ENCODE measurements around the gene IRAK1. TPM values are rescaled to one million over a fixed set of nuclear protein-coding genes. Genes with fewer than 3 reads are reported as not detected.

The IRAK1 gene
- total and polyA plus RNA-seq, 9 of the 15 experiments (the other 6 are each of a cell fraction or from before 2014, with no cell fraction given) = 11.6 to 261 (median 91.6) TPM

DNA sequence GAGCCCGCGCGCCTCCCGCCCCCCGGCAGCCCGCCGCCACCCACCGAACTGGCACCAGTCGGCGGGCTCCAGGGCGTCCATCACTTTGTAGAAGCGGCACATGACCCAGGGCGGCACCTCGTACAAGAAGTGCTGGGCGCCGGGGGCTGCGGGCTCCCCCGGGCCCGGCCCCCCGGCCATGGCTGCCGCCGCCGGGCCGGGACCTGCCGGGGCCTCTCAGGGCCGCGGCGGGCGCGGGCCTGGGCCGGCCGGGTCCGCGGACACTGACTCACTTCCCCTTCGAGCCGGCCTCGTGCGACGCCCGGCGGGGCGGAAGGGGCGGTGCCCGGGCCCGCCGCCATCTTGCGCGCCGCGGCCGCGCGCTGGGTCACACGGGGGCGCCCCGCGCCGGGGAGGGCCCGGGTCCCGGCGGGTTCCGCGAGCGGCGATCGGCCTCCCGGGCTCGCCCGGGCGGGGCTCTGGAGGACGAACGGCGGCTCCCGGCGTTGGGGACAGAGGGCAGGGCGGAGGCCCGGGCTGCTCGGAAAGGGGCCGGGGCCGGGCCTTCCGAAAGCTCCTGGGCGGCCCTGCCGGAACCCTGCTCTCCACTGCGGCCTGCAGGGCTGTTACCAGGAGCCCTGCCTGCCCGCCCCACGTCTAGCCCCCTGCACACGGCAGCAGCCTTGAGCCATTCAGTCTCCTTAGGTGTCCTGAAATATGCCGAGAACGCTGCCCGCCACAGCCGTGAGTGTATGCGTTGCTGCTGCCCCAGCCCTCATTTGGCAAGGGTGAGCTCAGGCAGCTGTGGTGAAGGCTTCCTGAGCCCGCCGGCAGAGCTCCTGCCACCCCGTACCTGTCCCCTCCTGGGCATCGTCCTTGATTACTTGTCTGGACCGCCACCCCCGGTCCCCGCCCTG lies at the start of gene IRAK1 (continued):
- no peak for TF ChIP-seq ARID2 (IDR thresholded peaks at IDR 0.05)
- TF ChIP-seq ZNF561 (CRISPR knock-in tag; conservative IDR thresholded peaks at IDR 0.05) = no peak
- TF ChIP-seq, protein P1, sequence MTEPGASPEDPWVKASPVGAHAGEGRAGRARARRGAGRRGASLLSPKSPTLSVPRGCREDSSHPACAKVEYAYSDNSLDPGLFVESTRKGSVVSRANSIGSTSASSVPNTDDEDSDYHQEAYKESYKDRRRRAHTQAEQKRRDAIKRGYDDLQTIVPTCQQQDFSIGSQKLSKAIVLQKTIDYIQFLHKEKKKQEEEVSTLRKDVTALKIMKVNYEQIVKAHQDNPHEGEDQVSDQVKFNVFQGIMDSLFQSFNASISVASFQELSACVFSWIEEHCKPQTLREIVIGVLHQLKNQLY (CRISPR knock-in tag; conservative IDR thresholded peaks at IDR 0.05) = no peak
- TF ChIP-seq, protein P2, sequence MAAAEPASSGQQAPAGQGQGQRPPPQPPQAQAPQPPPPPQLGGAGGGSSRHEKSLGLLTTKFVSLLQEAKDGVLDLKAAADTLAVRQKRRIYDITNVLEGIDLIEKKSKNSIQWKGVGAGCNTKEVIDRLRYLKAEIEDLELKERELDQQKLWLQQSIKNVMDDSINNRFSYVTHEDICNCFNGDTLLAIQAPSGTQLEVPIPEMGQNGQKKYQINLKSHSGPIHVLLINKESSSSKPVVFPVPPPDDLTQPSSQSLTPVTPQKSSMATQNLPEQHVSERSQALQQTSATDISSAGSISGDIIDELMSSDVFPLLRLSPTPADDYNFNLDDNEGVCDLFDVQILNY (CRISPR knock-in tag; IDR thresholded peaks at IDR 0.05) = no peak
- TF ChIP-seq, protein P3, sequence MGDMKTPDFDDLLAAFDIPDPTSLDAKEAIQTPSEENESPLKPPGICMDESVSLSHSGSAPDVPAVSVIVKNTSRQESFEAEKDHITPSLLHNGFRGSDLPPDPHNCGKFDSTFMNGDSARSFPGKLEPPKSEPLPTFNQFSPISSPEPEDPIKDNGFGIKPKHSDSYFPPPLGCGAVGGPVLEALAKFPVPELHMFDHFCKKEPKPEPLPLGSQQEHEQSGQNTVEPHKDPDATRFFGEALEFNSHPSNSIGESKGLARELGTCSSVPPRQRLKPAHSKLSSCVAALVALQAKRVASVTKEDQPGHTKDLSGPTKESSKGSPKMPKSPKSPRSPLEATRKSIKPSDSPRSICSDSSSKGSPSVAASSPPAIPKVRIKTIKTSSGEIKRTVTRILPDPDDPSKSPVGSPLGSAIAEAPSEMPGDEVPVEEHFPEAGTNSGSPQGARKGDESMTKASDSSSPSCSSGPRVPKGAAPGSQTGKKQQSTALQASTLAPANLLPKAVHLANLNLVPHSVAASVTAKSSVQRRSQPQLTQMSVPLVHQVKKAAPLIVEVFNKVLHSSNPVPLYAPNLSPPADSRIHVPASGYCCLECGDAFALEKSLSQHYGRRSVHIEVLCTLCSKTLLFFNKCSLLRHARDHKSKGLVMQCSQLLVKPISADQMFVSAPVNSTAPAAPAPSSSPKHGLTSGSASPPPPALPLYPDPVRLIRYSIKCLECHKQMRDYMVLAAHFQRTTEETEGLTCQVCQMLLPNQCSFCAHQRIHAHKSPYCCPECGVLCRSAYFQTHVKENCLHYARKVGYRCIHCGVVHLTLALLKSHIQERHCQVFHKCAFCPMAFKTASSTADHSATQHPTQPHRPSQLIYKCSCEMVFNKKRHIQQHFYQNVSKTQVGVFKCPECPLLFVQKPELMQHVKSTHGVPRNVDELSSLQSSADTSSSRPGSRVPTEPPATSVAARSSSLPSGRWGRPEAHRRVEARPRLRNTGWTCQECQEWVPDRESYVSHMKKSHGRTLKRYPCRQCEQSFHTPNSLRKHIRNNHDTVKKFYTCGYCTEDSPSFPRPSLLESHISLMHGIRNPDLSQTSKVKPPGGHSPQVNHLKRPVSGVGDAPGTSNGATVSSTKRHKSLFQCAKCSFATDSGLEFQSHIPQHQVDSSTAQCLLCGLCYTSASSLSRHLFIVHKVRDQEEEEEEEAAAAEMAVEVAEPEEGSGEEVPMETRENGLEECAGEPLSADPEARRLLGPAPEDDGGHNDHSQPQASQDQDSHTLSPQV (IDR thresholded peaks at IDR 0.05) = 0 out of 2 replicates have a peak, but pooled peaks have one; percentile 22
- peak; percentile 15; the same call in 1 of the 2 replicates for TF ChIP-seq EP400 (IDR thresholded peaks at IDR 0.05)
- TF ChIP-seq HDAC3 (IDR thresholded peaks at IDR 0.05; ENCODE audit: borderline replicate concordance, partially characterized antibody) = no peak
- no peak for TF ChIP-seq SREBF2 (CRISPR knock-in tag; IDR thresholded peaks at IDR 0.05)
- TF ChIP-seq ZNF232 (CRISPR knock-in tag; IDR thresholded peaks at IDR 0.05) = no peak
- TF ChIP-seq NR3C1 (CRISPR knock-in tag; IDR thresholded peaks at IDR 0.05) = no peak
- no peak for TF ChIP-seq ZNF354B (CRISPR knock-in tag; IDR thresholded peaks at IDR 0.05)
- TF ChIP-seq SNRNP70 (optimal IDR thresholded peaks at IDR 0.05; ENCODE audit: low read depth, low read length) = no peak
- TF ChIP-seq ZNF398 (CRISPR knock-in tag; IDR thresholded peaks at IDR 0.05) = no peak
